CD4-positive, alpha-beta T cell treated with Interferon gamma for 1 hour (primary cell): ENCODE results near the gene SURF2.
"Not testable (repeated sequence)": the region's sequence is repeated elsewhere in the genome, so short reads cannot be mapped to it uniquely, and the experiment has no call there.

Experiments used
- DNase-seq: peaks from one replicate; pipeline ENCODE4 v3.0.0-alpha.2; 2020

Gene SURF2

DNA sequence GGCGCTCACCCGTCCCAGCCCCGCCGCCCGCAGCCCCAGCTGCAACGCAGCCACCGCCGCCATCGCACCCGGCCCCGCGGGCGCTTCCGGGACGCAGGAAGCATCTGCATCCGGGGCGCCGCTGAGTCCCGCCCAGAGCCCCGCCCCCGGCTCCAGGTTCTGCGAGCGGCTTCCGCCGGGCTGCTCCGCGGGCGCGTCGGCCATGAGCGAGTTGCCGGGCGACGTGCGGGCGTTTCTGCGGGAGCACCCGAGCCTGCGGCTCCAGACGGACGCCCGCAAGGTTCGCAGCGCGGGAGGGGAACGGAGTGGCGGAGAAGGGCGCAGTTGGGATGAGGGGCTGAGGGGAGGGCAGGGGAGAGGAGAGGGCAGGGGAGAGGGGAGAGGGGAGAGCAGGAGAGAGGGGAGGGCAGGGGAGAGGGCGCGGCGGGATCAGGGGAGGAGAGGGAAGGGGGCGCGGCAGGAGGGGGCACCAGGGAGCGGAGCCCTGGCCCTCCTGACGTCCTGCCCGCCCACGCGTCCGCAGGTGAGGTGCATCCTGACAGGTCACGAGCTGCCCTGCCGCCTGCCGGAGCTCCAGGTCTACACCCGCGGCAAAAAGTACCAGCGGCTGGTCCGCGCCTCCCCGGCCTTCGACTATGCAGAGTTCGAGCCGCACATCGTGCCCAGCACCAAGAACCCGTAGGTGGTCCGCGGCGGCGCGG lies at the start of gene SURF2, which contains the start of gene SURF1:
SURF2 (plus strand) TSS at position 160 of the 701 bp plus-strand sequence; CDS start at position 203, 43 bp downstream.
SURF1 (minus strand) TSS at position 97 of the 701 bp plus-strand sequence; CDS start at position 63, 34 bp downstream.
- DNase-seq, result peak; percentile 85

DNA sequence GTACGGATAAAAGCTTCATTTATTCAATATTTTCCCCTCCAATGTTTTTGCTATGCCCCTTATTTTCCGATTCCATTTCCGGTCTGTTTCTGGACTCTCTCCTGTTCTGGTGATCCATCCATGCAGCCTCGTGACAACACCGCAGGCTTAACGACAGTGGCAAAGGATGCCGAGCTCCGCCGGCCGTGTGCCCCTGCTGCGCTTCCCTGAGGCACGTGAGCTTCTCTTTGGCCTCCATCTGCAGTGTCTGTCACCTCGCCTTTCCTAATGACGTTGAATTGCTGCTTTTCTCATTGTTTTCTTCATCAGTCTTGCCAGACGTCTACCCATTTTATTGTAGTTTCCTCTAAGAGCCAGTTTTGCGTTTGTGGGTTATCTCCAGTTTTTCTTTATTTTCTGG lies 49.0 kb upstream of the SURF2 start:
- DNase-seq, result no peak

DNA sequence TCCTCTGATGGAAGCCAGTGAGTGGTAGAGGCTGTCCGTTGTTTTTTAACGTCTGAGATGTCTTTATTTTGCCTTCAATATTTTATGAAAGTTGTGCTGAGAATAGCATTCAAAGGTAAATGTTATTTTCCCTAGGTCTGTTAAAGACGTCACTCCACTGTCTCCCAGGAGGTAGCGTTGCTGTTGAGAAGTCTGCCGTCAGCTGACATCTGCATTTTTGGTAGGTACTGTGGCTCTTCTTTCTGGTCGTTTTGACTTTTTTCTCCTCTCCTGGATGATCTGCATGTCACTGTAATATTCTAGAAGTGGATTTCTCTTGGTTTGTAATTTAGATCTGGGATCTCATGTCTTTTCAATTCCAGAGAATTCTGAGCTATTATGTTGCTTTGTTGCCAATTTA lies 46.7 kb upstream of the SURF2 start:
- DNase-seq, result no peak

DNA sequence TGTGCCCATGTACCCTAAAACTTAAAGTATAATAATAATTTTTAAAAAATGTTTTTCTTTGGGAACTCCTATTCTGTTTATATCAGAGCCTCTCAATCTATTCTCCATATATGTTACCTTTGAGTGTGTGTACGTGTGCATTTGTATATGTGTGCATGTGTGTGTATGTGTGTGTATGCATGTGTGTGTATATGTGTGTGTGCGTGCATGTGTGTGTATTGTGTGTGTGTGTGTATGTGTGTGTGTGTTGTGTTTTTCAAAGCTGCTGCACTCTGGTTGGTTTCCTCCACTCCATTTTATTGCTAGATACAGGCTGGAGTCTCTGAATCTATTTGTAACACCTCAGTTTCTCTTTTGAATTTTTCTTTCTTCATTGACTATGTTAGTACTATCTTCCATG lies 40.4 kb upstream of the SURF2 start:
- no peak for DNase-seq

DNA sequence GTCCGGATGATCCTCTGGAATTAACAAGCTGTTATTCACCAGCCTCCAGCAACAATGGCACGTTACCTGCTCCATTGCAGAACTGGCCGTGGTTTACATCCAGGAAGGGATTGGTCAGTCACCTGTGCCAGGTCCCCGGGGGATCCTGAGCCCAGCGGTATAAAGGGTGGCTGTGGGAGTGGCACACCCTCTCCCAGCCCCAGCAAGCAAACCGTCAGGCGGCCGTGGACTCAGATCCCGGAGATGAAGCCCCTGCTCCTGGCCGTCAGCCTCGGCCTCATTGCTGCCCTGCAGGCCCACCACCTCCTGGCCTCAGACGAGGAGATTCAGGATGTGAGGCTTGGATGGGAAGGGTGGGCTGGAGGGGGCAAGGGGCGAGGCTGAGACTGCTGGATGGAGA lies 38.8 kb upstream of the SURF2 start:
- DNase-seq, result not testable (repeated sequence)

DNA sequence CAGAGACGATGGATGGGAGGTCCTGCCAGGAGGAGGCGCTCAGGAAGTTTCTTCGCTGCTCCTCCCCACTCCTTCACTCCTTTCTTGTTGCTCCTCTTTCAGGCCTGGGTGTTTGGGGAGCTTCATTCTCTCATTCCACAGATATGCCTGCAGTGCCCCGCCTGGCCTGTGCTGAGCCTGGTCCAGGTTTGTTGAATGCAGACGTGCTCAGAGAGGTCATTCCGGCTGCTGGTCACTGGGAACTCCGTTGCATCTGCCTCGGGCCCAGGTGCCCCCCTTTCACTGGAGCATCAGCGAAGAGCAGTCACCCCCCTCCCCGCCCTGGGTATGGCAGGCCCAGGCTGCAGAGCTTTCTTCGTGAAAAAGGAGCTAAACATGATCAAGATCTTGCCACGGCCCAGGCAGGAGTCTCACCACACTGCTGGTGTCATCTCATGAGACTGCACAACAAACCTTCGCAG lies 35.9 kb upstream of the SURF2 start:
- no peak for DNase-seq

DNA sequence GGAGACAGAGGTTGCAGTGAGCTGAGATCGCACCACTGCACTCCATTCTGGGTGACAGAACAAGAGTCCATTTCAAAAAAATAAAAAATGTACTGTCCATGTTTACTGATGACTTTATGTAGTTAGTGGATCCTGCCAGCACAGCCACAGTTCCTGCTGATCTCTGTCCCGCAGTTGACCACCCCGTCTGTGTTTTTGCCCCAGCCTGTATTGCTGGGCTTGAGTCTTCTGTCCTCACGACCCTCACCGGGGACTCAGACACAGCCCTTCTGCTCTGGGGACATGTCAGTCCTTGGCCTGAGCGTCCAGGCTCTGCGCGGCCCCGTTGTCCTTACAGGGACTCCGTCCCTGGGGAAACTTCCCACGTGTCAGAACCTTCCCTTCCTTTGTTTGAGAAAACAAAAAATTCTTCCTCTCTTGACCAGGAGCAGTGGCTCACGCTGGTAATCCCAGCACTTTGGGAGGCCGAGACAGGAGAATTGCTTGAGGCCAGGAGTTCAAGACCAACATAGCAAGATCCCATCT lies 34.9 kb upstream of the SURF2 start:
- no peak for DNase-seq

DNA sequence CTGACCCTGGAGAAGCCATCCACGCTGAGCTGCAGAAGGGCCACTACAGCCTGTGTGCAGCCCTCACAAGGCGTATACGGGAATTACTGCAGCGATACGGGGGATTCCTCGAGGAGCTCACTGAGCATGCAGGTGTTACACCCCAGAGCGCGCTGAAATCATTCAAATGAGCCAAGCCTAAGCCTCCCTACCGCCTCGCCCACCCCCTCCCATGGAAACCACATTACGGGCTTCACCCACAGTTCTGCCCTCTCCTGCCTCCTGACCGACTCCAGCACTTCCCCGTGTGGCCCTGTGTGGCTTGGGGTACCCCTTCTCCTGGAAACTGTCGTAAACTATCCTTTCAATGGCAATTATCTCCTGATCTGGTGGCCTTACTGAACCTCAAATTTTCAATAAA lies 33.6 kb upstream of the SURF2 start:
- DNase-seq, result no peak

DNA sequence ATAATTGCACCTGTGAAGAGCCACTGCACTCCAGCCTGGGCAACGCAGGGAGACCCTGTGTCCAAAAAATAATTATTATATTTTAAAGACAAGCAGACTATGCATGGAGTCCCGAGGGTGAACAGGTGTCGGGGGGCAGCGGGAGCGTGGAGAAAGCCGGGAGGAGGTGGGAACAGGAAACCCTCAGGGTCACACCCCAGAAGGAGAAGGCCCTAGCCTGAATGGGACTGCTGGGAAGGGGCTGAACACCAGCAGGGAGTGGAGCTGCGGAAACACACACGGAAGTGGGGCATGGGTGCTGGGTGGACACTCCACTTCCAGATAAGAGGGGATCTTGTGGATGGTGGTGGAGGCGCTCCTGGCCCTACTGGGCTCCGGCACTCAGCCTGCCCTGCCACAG lies 33.1 kb upstream of the SURF2 start:
- DNase-seq, result no peak

DNA sequence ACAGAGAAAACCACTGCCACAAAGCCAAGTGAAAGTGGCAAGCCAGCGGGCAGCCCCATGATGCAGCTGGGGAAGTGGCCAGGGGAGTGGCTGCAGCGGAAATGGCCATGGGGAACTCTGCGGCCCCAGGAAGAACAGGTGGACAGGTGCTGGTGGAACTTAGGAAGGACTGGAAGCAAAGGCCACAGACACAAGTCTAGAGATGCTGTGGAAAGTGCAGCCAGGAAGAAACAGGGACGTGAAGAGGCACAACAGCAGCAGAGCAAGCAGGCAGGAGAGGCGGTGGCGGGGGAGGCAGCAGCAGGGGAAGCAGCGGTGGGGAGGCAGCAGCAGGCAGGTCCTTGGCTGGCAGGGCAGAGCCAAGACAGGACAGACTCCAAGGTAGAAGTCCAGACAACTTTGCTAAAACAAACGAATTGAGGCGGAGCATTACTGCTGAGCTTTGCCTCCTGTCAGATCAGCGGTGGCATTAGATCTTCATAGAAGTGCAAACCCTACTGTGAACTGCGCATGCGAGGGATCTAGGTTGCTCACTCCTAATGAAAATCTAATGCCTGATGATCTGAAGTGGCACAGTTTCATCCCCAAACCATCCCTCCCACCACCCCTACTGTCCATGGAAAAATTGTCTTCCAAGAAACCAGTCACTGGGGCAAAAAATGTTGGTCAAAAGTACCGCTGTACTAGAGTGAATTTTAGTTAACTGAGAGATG lies 32.2 kb upstream of the SURF2 start:
- DNase-seq, result no peak

DNA sequence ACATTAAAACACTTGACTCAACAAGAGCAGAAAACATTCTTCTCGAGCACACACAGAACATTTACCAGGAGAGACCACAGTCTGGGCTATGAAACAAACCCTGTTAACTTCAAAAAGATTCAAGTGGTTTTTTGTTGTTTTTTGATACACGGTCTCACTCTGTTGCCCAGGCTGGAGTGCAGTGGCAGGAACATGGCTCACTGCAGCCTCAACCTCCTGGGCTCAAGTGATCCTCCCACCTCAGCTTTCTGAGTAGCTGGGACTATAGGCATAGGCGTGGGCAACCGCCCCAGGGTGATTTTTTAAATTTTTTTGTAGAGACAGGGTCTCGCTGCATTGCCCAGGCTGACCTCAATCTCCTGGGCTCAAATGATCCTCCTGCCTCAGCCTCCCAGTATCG lies 29.3 kb upstream of the SURF2 start:
- DNase-seq, result not testable (repeated sequence)

DNA sequence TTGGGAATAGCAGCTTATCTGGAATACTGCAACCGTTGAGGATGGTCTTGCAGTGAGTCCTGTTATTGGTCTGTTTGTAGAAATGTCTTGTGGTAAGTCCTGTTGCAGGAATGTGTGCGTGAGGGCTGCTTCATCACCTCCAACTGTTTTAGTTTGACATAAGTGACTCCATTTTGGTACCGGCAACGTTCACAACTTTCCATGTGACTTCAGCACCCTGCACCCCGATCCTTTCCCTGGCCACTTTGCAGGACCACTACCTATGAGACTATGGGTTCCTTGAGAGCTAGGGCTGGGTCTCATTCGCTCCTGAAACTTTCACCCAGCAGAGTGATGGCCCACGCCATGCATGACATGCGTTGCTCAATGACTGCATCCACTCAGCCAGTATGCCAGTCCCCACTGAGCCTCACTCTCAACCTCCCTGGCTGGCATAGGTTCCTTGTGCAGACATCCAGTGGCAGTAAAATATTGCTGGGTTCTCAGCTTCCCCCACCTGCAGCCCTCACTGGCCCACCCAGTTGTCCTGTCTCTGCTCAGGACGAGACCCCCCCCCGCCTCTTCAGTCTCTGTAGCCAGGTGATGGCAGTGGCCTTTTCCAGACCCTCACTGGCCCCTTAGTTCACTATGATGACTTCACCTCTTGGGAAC lies 28.4 kb upstream of the SURF2 start:
- no peak for DNase-seq

DNA sequence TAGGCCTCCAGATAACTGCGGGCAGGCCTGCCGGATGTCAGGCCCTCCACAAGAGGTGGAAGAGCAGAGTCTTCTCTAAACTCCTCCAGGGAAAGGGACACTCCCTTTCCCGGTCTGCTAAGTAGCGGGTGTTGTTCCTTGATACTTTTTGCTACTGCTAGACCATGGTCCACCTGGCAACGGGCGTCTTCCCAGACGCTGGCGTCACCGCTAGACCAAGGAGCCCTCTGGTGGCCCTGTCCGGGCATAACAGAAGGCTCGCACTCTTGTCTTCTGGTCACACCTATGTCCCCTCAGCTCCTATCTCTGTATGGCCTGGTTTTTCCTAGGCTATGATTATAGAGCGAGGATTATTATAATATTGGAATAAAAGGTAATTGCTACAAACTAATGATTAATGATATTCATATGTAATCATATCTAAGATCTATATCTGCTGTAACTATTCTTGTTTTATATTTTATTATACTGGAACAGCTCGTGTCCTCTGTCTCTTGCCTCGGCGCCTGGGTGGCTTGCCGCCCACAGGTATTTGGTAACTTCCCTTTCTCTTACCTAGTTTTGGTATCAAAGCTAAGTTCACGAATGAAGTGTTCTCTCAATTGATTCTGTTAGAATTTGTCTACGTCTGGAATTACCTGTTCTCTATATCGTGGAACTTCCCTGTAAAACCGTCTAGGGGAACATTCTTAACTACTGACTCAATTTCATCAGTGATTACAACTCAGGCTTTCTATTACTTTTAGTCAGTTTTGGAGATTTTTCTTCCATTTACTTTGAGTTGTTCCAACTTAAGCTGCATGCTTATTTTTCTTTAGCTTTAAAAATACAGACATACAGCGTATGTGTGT lies 26.8 kb upstream of the SURF2 start:
- not testable (repeated sequence) for DNase-seq

DNA sequence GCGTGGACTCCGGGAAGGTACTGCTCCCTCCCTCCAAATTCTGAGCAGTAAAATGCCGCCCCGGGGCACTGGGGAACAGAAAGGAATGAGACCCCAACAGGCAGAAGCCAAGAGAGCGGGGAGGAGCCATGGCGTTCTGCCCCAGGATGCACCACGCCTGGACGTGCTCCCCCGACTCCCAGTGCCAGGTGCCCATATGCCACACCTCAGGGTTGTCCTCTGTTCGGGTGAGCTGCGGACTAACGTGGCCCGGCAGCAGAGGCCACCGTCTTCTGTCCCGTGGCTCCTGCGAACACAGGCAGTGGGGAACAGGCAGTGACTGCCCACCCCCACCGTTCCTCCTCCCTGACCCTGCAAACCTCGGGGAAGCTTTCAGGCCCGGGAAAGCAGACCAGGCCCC lies 25.1 kb upstream of the SURF2 start:
- no peak for DNase-seq

DNA sequence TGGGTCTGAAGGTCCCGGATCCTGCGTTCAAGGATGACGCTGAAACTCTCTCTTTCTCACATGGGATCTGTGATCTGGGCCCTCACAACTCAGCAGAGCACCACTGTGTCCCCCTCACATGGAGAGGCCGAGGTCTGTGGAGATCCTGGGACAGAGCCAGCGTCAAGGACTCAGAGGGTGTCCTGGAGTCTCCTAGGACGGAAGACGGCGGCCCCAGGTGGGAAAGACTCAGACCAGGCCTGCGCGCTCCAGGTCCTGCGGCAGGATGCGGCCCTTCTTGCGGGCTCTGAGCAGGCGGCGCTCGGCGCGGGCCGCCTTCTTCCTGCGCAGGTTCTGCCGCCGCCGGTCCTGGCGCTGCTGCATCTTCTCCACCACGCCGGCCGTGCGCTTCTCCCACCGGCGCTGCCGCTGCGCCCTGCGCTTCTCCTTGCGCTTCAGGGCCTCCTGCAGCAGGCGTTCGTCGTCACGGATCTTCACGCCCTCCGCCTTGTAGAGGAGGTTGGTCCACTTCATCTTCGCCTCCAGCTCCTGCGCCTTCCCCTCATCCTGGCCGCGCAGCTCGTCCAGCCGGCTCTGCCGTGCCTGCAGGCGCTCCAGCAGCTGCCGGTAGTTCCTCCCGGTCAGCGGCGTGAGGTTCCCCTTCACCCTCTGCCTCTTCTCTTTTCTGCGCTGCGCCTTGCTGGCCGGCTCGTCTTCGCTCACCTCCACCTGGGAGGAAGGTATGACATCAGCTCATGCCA lies 24.5 kb upstream of the SURF2 start:
- no peak for DNase-seq

DNA sequence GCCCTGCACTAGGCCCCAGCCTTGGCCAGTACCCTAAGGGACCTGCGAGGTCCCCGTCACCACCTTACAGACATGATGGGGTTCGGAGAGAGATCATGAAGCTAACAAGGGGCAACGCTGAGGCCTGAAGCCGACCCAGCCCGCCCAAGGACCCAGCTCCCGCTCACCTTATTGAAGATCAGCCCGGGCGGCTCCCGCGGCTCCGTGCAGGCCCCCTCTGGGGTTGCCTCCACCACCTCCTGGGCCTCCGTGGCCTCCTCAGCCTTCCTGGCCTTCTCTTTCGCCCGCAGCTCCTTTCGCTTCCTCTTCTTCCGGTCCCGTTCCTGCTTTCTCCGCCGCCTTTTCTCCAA lies 24.0 kb upstream of the SURF2 start:
- DNase-seq, result no peak

DNA sequence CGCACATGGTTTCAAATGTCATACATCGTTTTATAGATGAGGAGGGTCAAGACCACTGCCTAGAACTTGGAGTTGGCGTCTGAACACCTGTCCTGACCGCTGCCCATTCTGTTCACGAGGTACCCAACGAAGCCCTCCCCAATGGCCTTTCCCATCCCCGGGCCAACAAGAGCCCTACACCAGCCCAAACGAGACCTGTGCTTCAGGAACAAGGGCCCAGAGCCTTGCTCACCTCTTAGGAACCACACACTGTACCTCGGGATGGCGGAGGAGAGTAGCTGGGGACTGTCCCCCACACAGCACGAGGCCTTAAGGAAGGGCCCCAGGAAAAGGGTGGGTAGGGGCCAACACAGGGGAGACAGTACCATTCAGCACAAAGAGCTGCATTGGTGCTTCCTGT lies 23.3 kb upstream of the SURF2 start:
- DNase-seq, result no peak

DNA sequence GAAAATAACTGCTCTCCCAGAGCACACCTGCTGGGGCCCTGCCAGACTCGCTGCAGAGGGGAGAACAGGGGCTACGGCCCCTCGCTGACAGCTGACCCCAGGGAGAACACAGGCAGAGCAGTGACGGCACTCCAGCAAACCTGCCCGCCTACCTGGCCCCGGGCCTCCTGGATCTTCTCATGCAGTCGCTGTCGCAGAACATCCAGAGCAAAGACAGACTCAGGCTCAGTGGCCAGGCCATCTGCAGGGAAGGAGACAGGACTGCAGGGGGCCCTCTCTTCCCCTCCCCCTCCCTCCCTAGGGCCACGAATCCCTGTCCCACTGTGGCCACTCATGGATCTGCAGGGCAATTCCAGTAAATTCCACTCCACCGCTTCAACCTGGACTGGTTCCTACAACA lies 22.8 kb upstream of the SURF2 start:
- DNase-seq, result no peak

DNA sequence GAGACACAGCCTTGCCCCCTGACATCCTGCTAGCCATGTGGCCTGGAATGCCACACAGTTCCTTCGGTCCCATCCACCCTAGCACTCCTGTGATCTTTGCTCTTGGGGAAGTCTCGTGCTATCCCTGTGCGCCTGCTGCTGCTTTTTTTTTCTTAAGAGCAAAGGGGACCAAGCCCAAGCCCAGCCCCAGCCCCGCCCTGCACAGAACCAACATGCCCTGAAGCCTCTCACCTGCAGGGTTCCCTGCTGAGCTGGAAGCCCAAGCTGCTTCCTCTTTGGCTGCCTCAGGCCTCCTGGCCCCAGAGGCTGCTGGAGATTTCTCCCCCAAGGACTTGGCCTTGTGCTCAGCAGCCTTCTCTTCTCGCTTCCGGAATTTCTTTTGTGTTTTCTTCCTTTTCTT lies 22.2 kb upstream of the SURF2 start:
- DNase-seq, result no peak

DNA sequence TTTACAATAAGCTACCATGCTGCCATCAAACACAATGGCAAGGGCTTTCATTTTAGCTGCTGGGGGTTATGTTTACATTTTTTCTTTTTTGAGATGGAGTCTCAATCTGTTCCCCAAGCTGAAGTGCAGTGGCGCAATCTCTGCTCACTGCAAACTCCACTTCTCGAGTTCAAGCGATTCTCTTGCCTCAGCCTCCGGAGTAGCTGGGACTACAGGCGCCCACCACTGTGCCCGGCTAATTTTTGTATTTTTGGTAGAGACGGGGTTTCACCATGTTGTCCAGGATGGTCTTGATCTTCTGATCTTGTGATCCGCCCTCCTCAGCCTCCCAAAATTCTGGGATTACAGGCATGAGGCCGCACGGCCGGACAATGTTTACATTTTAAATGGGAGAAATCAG lies 21.5 kb upstream of the SURF2 start:
- not testable (repeated sequence) for DNase-seq

DNA sequence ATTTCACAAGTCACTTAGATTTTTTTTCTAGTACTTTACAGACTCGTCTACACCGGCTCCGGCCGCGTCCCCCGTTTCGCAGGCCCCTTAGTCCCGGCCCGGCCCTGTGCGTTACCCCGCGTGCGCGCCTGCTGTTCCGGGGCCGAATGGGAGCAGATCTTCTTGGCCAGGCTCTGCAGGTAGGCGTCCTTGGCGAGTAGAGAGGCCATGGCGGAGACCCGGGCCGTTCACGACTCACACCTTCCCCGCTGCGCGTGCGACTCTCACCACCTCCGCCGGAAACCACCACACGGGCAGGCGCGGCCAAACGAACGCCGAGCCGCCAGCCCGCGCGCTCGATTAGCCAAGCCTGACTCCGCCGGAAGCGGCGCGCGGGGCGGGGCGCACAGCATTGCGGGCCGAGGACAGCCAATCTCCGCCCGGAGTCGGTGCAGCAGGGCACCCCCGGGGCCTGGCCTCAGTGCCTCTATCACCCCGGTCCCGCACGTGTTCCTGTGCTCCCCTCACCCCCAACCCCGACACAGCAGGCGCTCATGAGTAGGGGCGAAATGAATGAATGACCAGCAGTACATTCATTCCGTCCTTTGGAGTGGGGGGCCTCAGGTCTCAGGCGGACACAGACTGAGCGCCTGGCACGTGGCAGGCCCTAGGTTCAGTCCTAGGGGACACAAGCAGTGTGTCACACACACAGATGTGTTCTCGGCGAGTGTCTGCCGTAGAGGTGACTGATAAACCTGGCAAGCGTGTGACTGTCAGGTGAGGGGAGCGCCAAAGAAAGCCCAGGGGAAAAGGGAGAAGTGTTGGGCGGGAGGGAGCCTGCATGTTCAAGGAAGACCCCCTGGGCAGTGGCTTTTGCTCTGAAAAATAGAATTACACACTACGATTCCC lies 20.2 kb upstream of the SURF2 start, which contains the start of gene SURF6:
SURF6 (minus strand) TSS at position 265 of the 888 bp plus-strand sequence; CDS start at position 209, 56 bp downstream.
- DNase-seq, result peak; percentile 89
